ENCODE data around the gene TRIM45.

The TRIM45 gene

DNA sequence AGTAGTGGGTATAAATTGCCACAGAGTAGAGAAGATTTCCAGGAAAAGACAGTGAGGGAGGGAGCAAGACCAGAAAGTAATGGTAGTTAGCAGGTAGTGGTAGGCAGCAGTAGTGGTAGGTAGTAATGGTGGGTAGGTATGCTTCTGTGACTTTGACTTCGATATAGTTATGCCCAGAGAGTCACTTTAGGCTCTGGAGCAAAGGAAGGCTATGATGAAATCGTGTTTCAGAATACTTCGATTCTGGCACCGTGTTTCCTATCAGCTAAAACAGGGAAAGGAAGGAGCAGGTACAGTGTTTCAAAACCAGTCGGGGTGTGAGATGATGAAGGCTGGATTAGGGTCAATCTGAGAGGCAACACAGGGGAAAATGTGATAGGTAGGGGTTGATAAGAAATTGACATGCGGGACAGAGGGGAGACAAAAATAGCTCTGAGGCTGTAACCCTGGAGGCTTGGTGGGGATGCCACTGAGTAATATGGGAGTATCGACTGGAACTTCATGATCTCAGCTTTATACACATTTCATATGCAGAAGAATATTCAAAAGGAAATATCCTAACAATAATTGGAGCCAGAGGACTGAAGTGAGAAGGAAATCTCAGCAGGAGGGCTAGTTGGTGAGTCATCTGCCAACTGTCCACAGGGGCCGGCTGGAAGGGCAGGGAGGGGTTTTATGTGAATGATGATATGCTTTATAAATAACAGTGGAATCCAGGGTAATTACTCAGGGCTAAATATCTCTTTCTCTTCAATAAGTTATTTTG is 25.2 kb upstream of the TRIM45 start:
- TF ChIP-seq, protein P1, sequence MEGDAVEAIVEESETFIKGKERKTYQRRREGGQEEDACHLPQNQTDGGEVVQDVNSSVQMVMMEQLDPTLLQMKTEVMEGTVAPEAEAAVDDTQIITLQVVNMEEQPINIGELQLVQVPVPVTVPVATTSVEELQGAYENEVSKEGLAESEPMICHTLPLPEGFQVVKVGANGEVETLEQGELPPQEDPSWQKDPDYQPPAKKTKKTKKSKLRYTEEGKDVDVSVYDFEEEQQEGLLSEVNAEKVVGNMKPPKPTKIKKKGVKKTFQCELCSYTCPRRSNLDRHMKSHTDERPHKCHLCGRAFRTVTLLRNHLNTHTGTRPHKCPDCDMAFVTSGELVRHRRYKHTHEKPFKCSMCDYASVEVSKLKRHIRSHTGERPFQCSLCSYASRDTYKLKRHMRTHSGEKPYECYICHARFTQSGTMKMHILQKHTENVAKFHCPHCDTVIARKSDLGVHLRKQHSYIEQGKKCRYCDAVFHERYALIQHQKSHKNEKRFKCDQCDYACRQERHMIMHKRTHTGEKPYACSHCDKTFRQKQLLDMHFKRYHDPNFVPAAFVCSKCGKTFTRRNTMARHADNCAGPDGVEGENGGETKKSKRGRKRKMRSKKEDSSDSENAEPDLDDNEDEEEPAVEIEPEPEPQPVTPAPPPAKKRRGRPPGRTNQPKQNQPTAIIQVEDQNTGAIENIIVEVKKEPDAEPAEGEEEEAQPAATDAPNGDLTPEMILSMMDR (IDR thresholded peaks at IDR 0.05; ENCODE audit: low read depth, low read length): no peak
- Histone ChIP-seq H3K9me3 (no peaks in the 10 kb centered on the region), H3K36me3 (no peaks in the 10 kb centered on the region), H3K4me3 (ENCODE audit: low read depth, low read length) (no peak overlapping the region), H3K27me3 (peaks cover 3% of the 10 kb centered on the region; the same call in 1 of the 2 replicates), H3K4me1 (peaks cover 12% of the 10 kb centered on the region)
- no peak for DNase-seq

DNA sequence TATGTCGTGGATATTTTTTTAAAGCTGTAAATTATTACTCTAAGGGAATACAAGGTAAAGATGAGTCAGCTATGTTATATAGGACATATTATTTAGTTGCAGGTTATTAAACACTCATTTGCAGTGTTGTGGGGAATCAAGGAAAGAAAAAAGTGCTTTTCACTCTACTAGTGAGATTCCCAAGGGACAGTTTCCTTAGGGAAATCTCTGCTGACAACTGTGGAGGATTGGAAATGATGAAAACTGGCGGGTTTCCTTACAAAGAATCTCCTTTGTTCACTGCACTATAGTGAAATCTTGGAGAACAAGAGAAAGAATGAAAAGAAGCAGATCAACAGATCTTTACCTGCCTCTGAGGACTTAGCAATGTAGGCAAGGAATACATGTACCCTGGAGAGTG is 24.5 kb upstream of the TRIM45 start:
- no peaks in the 10 kb centered on the region for H3K9me3 ChIP-seq
- TF ChIP-seq, protein P1 (IDR thresholded peaks at IDR 0.05; ENCODE audit: low read depth, low read length): no peak
- peaks cover 3% of the 10 kb centered on the region; the same call in 1 of the 2 replicates for H3K27me3 ChIP-seq
- H3K36me3 ChIP-seq: no peaks in the 10 kb centered on the region
- no peak overlapping the region for H3K4me3 ChIP-seq (ENCODE audit: low read depth, low read length)
- DNase-seq: no peak
- H3K4me1 ChIP-seq: peaks cover 14% of the 10 kb centered on the region

DNA sequence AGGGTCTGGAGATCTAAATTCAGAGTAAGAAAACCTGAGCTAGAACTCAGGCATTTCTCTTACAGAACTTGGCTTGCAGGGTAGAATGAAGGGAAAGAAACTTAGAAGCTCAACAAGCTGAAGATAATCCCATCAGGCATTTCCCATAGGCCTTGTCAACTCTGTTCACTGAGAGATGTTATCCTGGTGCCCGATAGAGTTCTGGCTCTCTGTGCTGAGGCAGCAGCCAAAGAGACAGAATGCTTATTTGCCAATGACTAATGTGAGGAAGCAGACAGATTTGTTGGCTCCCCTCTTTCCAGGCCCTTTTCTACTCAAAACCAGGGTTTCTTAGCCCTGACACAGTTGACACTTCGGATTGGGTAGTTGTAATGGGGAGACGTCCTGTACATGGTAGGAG is 22.3 kb upstream of the TRIM45 start:
- TF ChIP-seq, protein P1 (IDR thresholded peaks at IDR 0.05; ENCODE audit: low read depth, low read length): no peak
- no peak for DNase-seq

DNA sequence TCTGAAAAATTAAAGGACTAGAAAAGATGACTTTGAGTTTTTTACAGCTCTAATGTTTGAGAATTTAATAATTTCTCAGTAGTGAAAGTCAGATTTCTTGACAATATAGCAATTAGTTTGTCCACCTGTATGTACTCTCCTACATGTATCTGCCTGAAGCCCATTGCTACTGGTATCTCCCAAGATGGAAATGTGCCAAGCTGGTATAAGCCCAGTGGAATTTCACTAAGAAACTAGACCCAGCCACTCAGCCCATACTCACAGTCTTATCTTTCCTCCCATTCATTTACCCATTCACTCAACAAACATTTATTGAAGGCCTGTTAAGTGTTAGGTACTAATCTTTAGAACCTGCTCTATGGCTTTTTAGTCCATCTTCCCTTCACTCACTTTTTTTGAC is 21.6 kb upstream of the TRIM45 start:
- Histone ChIP-seq H3K4me1 (peaks cover 14% of the 10 kb centered on the region), H3K36me3 (no peaks in the 10 kb centered on the region), H3K4me3 (ENCODE audit: low read depth, low read length) (no peak overlapping the region), H3K9me3 (no peaks in the 10 kb centered on the region), H3K27me3 (peaks cover 3% of the 10 kb centered on the region; the same call in 1 of the 2 replicates)
- no peak for DNase-seq
- TF ChIP-seq, protein P1 (IDR thresholded peaks at IDR 0.05; ENCODE audit: low read depth, low read length): no peak

More for the DNA sequence above, 22.3 kb upstream of the TRIM45 start:
- Histone ChIP-seq H3K36me3 (no peaks in the 10 kb centered on the region), H3K9me3 (no peaks in the 10 kb centered on the region), H3K4me1 (peaks cover 14% of the 10 kb centered on the region), H3K27me3 (peaks cover 3% of the 10 kb centered on the region; the same call in 1 of the 2 replicates), H3K4me3 (ENCODE audit: low read depth, low read length) (no peak overlapping the region)

DNA sequence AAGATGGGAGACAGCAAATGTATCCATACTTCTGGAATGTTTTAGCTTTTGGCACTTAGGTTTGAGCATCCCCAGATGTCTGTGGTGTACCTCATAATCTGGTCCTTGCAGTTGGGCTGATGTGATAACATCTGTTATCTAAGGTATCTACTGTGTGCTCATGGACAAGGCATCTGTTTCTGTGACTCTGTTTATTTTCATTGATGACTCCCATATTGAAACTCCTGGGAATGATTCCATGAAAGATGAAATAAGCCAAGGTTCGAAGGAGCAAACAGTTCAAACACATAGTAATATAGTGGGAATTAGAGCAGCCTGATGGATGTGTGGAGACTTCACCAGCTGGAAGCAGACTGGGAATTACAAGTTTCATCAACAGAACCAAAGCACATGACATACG is 20.7 kb upstream of the TRIM45 start:
- Histone ChIP-seq H3K9me3 (no peaks in the 10 kb centered on the region), H3K4me1 (peaks cover 14% of the 10 kb centered on the region), H3K36me3 (no peaks in the 10 kb centered on the region), H3K4me3 (ENCODE audit: low read depth, low read length) (no peak overlapping the region), H3K27me3 (peaks cover 3% of the 10 kb centered on the region; the same call in 1 of the 2 replicates)
- no peak for DNase-seq
- TF ChIP-seq, protein P1 (IDR thresholded peaks at IDR 0.05; ENCODE audit: low read depth, low read length): no peak

DNA sequence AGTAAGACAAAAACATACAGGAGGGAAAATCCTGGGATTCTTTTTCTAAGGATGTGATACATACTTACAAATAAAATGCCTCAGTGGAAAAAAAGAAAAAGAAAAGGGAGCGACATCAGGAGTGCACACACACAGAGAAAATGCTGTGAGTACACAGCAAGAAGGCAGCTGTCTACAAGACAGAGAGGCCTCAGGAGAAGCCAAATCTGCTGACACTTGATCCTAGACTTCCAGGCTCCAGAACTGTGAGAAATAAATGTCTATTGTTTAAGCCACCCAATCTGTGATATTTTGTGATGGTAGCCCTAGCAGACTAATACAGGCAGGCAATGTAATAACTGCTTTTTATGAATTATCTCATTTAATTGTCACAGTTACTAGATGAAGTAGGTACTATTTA is 17.0 kb upstream of the TRIM45 start:
- no peak overlapping the region for H3K4me3 ChIP-seq (ENCODE audit: low read depth, low read length)

More for the DNA sequence above, 17.0 kb upstream of the TRIM45 start:
- Histone ChIP-seq H3K9me3 (no peaks in the 10 kb centered on the region), H3K27me3 (no peaks in the 10 kb centered on the region), H3K36me3 (no peaks in the 10 kb centered on the region), H3K4me1 (peaks cover 12% of the 10 kb centered on the region)
- no peak for DNase-seq
- TF ChIP-seq, protein P1 (IDR thresholded peaks at IDR 0.05; ENCODE audit: low read depth, low read length): no peak

All from BE2C (cell line).